Activated CD8-positive, alpha-beta memory T cell treated with anti-CD3 and anti-CD28 coated beads, Interleukin-2, amount 50 U/mL, for 24 hours (primary cell): ENCODE data around the gene NMRK1.

Experiments used
- DNase-seq: peaks from one replicate; pipeline ENCODE4 v3.0.0-alpha.2; 2020; ENCODE audit errors: extremely low read depth

NMRK1 gene

DNA sequence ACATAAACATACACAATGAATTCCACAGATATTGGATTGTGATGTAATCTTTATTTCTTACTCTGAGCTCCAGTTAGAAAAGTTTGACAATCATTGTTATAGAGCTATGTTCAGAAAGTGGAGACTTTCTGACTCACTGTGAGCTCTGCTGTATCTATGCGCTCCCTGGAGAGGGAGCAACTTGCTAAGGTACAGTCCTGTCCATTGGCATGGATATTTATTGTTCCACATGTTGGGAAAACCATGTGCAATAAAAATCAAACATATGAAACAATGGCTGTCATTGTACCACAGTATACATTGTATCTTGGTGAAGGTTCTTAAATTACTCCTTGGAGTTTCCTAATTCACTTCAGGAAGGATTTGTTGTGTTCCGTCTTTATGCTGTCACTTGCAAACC, 26.8 kb downstream of the NMRK1 start:
- no peak for DNase-seq

DNA sequence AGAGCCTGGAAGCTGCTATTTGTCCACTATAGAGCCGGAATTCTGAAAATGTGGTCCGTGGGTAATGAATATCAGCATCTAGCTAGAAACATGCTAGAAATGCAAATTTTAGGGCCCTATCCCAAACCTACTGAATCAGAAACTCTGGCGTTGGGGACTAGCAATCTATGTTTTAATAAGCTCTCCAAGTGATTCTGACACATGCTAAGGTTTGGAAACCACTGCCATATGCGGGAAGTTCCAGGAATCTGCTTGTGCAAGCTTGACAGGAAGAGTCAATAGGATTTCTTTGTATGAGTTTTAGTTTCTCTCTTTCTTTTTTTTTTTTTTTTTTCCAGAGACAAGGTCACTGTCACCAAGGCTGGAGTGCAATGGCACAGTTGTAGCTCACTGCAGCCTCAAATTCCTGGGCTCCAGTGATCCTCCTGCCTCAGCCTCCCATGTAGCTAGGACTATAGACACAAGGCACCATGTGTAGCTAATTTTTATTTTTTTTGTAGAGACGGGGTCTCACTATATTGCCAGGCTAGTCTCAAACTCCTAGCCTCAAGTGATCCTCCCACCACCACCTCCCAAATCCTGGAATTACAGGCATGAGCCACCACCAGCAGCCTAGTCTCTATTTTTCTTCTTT, 33.5 kb downstream of the NMRK1 start:
- DNase-seq = no peak

DNA sequence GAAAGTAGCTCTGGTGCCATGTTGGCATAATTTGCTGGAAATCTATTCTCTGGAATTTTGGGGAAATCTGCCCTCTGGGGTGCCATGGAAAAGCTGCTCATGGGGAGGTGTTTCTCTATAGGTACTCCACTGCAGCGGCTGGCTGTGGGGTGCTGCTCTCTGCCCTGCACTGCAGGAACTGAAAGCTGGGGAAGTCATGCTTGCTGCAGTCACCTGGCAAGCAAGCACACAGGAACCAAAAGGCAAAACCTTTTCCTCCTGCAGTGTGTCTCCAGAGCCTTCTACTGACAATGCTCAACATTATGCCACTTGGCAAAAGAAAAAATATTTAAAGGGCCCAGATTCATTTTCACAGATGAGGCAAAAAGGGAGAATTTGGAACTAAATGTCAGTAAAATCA, 34.1 kb downstream of the NMRK1 start:
- DNase-seq = no peak

- no peak for DNase-seq
Observed at GRCh38 chr9:75051285-75051684, 36.7 kb downstream of the NMRK1 start.

- DNase-seq = no peak
Observed at GRCh38 chr9:75047506-75047905, 40.4 kb downstream of the NMRK1 start.

GRCh38 chr9:75046725-75047345, 41.1 kb downstream of the NMRK1 start:
- DNase-seq = no peak

- DNase-seq = no peak
Observed at GRCh38 chr9:75041041-75041440, 46.9 kb downstream of the NMRK1 start.

DNA sequence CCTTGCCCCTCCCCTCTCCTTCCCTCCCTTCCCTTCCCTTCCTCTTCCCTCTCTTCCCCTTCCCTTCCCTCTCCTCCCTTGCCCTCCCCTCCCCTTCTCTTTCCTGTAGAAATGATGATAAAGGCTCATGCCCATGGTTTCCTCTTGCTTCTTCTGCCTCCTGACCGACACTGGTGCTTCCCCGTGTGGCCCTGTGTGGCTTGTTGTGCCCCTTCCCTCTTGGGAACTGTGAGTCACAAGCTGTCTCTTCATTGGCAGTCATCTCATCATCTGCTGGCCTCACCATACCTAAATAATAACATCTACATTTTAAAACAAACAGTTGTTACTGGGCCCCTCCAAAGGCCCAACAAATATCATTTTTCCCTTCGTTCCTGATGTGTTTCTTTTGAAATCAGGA, 48.2 kb downstream of the NMRK1 start:
- DNase-seq = no peak

DNA sequence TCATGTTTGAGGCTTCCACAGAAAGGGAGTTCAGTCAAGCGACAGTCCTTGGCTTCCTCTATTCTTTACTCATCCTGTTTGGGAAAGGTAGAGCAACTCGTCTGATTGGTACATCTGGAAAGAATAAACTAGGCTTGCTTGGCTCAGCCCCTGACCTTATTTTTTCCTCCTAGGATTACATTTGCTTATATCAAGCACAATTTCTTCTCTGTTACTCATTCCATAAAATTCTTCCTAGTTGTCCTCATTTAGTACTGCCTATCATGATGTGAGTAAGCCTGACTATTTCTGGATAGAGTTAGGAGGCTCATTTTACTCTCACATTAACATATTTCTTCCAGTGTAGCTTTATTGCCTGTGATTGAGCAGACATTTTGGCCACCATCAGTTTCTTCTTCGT, 48.9 kb downstream of the NMRK1 start:
- no peak for DNase-seq

DNA sequence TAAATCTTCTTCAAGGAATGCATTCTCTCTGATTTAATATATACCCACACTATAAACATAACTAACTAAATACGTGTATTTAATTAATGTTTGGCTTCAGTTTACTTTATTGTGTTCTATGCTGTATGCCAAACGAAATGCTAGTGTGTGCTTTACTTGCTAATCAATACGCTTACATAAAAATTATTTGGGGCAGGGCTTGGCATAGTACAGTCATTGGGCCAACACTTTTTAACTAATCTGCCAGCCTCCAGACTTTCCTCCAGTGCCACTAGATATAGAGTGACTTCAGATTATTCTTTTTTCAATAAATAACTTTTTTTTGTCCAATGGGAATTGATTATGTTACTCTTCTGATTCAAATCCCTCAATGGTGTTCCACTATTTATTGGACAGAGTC, 51.2 kb downstream of the NMRK1 start:
- DNase-seq = no peak

- no peak for DNase-seq
Observed at GRCh38 chr9:75033791-75034473, 54.0 kb downstream of the NMRK1 start.

- DNase-seq = peak; percentile 4
Observed at GRCh38 chr9:75027187-75028107, 60.5 kb downstream of the NMRK1 start.

- DNase-seq = no peak
Observed at GRCh38 chr9:75023846-75024245, 64.1 kb downstream of the NMRK1 start.

DNA sequence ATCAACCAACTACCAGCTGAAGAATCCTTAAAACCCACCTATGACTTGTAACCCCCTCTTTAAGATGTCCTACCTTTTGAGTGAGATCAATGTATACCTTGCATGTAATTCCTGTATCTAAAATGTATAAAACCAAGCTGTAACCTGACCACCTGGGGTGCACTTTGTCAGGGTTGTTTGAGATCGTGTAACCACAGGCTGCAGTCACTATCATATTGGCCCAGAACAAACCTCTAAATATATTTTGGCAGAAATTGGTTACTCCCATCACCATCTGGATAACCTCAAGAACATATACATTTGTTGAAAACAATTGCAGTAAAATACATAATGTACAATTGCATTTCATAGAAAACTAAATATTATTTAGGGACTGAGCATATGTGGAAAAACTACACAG, 68.3 kb downstream of the NMRK1 start:
- no peak for DNase-seq

DNA sequence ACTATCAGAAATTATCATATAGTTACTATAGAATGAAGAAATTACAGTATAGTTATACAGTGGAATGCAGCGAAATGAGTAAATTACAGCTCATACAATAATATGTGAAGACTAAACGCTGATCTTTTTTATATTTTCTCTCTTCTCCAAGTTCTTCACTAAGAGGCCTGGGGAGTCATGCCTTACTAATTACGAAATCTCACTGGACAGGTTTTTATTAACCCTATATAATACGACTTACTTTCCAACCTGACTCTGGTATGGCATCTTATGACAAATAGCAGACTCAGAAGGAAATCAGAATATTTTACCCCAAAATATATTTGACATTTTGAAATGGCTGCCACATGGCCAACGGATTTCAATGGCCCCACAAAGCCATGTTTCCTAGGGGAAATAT, 68.9 kb downstream of the NMRK1 start:
- DNase-seq = no peak

DNA sequence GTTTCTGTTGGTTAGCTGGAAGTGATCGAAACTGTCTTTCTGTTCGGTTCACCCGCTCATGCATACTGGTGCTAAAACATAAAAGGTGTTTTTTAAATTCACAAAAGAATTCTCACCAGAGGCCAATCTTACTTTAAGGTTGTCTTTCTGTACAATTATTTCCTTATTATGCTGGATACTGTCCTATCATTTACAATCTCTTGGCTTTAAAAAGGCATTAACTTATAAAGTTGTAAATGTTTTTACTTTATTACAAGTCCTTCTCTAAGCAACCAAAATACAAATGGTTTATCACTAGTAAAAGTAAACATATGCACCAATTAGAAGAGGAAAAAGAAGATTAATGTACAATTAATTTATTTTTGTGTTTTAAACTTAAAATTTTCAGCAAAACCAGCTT, 70.6 kb downstream of the NMRK1 start:
- DNase-seq = no peak

DNA sequence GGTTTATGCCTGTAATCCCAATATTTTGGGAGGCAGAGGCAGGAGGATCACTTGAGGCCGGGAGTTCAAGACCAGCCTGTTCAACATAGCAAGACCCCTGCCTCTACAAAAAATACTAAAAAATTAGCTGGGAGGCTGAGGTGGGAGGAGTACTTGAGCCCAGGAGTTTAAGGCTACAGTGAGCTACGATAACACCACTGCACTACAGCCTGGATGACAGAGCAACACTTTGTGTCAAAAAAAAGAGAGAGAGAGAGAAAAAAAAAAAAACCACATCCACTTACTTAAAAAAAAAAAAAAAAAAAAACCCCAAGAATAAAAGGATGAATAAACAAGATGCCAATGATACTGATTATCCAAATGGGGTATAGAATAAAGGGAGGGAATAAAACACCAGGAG, 74.2 kb downstream of the NMRK1 start:
- no peak for DNase-seq
